ENCODE results near the gene C6orf62. TPM values are rescaled to one million over a fixed set of nuclear protein-coding genes. Genes with fewer than 3 reads are reported as not detected.

The C6orf62 gene
- total and polyA plus RNA-seq, 2 experiments from 2014 or later: 27.2 to 64.1 TPM

DNA sequence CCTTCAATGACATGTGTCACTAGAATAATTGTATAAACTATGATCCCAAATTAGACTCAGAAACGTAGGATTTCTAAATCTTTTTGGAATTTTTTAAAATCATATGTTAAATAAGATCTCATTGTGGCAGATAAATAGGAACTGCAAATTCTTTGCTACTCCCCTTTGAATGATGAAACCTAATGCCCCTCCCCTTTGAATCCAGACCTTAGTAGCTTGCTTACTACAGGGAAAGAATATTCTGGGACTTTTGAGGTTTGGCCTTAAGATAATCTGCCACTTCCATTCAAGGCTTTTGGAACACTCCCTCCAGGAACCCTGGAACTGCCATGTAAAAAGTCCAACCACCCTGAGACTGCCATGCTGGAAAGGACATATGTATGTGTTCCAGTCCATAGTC, 59.4 kb downstream of the C6orf62 start:
- TF ChIP-seq, protein P1, sequence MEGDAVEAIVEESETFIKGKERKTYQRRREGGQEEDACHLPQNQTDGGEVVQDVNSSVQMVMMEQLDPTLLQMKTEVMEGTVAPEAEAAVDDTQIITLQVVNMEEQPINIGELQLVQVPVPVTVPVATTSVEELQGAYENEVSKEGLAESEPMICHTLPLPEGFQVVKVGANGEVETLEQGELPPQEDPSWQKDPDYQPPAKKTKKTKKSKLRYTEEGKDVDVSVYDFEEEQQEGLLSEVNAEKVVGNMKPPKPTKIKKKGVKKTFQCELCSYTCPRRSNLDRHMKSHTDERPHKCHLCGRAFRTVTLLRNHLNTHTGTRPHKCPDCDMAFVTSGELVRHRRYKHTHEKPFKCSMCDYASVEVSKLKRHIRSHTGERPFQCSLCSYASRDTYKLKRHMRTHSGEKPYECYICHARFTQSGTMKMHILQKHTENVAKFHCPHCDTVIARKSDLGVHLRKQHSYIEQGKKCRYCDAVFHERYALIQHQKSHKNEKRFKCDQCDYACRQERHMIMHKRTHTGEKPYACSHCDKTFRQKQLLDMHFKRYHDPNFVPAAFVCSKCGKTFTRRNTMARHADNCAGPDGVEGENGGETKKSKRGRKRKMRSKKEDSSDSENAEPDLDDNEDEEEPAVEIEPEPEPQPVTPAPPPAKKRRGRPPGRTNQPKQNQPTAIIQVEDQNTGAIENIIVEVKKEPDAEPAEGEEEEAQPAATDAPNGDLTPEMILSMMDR (IDR thresholded peaks at IDR 0.05; ENCODE audit: poor library complexity): no peak
- TF ChIP-seq EZH2 (IDR thresholded peaks at IDR 0.05; ENCODE audit: borderline replicate concordance): no peak
- no peak for TF ChIP-seq EZH2phosphoT487 (IDR thresholded peaks at IDR 0.05; ENCODE audit: low read depth, severe bottlenecking, unreplicated experiment)
- Histone ChIP-seq H3K79me2 (peaks cover 69% of the 10 kb centered on the region), H2AFZ (no peak overlapping the region), H3K4me2 (no peak overlapping the region), H3K9me2 (replicated peaks; ENCODE audit: insufficient read depth) (no peaks in the 10 kb centered on the region), H4K20me1 (ENCODE audit: insufficient read depth, poor library complexity, severe bottlenecking) (no peaks in the 10 kb centered on the region), H3K27me3 (no peaks in the 10 kb centered on the region), H3K9me3 (ENCODE audit: low read depth) (no peaks in the 10 kb centered on the region), H3K4me3 (no peak overlapping the region), H3K27ac (peak overlapping the region; percentile 65), H3K4me1 (ENCODE audit: insufficient read depth) (peaks cover 12% of the 10 kb centered on the region), H3K36me3 (replicated peaks; ENCODE audit: insufficient read depth, low read depth) (no peaks in the 10 kb centered on the region)
- 95% methylated on average over 1 of the region's 1 CpG for WGBS (ENCODE audit: low lambda C conversion rate, missing lambda C conversion rate)
- DNase-seq (ENCODE audit: low spot score): no peak

DNA sequence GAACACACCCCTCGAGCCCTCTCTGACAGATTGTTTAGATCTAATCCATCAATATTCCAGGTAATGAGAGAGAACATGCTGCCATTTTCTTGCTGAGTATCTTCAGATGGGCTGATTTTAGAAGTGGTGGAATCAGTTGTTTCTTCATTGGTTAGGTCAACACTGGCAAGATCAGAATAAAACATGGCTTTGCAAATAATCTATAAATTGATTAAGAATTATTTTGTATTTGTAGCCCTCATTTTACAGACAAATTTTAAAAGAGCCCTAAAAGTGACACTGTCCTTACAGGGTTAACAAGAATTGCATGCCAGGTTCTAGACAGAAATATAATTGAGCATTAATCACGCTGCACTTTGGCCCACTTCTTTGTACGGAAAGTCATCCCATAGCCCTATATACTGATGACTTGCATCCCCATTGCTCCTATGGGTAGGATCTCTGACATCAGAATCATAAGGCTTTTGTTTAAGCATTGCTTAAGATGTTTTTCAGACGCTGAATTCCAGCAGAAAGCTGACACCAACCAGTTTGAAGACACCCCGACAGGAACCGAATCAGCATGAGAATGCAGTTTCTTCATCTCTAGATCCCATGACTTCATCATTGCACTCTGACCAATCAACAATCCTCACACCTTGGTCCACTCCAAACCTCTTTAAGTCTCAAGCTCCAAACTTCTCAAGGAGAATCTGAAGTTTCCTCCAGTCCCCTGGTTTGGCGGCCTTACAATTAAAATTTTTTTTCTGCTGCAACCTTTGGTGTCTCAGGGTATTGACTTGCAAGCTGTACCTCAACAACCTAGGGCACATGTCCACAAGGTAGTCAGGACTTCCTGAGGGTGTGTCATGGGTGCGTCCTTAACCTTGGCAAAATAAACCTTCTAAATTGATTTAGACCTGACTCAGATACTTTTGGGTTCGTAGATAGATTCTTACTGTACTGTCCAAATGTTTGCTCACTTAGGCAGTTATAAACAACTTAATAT, 60.1 kb downstream of the C6orf62 start:
- Histone ChIP-seq H3K4me1 (ENCODE audit: insufficient read depth) (peaks cover 11% of the 10 kb centered on the region), H3K9me3 (ENCODE audit: low read depth) (no peaks in the 10 kb centered on the region), H3K79me2 (peaks cover 64% of the 10 kb centered on the region), H3K27me3 (no peaks in the 10 kb centered on the region), H3K4me2 (no peak overlapping the region), H3K9me2 (replicated peaks; ENCODE audit: insufficient read depth) (no peaks in the 10 kb centered on the region), H3K4me3 (no peak overlapping the region), H3K36me3 (replicated peaks; ENCODE audit: insufficient read depth, low read depth) (no peaks in the 10 kb centered on the region), H3K27ac (peak overlapping the region; percentile 65), H2AFZ (no peak overlapping the region), H4K20me1 (ENCODE audit: insufficient read depth, poor library complexity, severe bottlenecking) (no peaks in the 10 kb centered on the region)
- WGBS (ENCODE audit: low lambda C conversion rate, missing lambda C conversion rate): 76% methylated on average over 9 of the region's 9 CpGs
- peak; percentile 37 for DNase-seq (ENCODE audit: low spot score)
- TF ChIP-seq EZH2 (IDR thresholded peaks at IDR 0.05; ENCODE audit: borderline replicate concordance) (no peak), EZH2phosphoT487 (IDR thresholded peaks at IDR 0.05; ENCODE audit: low read depth, severe bottlenecking, unreplicated experiment) (no peak)
- TF ChIP-seq, protein P1 (IDR thresholded peaks at IDR 0.05; ENCODE audit: poor library complexity): no peak

DNA sequence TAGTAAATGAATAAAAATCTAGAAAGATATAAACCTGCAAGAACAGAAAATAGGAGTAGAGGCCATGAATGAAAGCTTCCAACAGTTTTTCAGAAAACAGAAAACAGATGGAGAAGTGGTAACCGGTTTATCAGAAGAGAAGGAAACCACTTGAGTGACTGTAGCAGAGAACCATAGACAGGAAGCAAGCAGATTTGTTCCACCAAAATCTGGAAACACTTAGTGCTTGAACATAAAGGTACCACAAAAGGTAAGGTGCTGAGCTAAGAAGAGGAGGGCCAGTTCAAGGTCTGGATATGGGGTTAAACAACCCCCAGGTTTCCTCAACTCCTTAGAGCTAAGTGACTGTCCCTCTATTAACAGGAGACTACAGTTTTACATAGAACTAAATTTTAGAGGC, 63.7 kb downstream of the C6orf62 start:
- Histone ChIP-seq H3K4me2 (no peak overlapping the region), H3K9me3 (ENCODE audit: low read depth) (no peaks in the 10 kb centered on the region), H3K27ac (no peak overlapping the region), H3K9me2 (replicated peaks; ENCODE audit: insufficient read depth) (no peaks in the 10 kb centered on the region), H3K79me2 (peaks cover 39% of the 10 kb centered on the region), H4K20me1 (ENCODE audit: insufficient read depth, poor library complexity, severe bottlenecking) (no peaks in the 10 kb centered on the region), H2AFZ (no peak overlapping the region), H3K4me3 (no peak overlapping the region), H3K27me3 (no peaks in the 10 kb centered on the region), H3K4me1 (ENCODE audit: insufficient read depth) (no peaks in the 10 kb centered on the region), H3K36me3 (replicated peaks; ENCODE audit: insufficient read depth, low read depth) (no peaks in the 10 kb centered on the region)
- TF ChIP-seq EZH2 (IDR thresholded peaks at IDR 0.05; ENCODE audit: borderline replicate concordance) (no peak), EZH2phosphoT487 (IDR thresholded peaks at IDR 0.05; ENCODE audit: low read depth, severe bottlenecking, unreplicated experiment) (no peak)
- TF ChIP-seq, protein P1 (IDR thresholded peaks at IDR 0.05; ENCODE audit: poor library complexity): no peak
- no peak for DNase-seq (ENCODE audit: low spot score)
- 77% methylated on average over 1 of the region's 1 CpG for WGBS (ENCODE audit: low lambda C conversion rate, missing lambda C conversion rate)

Other genes starting within 250 kb of the C6orf62 start
- 5.0 and 5.8 TPM in 2 replicates for gene GPLD1, start 229.6 kb downstream of the C6orf62 start, total RNA-seq
- gene GPLD1, start 229.6 kb downstream of the C6orf62 start, polyA plus RNA-seq: 2.8 TPM in 2 replicates
- 15.3 and 16.8 TPM in 2 replicates for gene ALDH5A1, start 224.2 kb downstream of the C6orf62 start, total RNA-seq
- 10.7 and 12.3 TPM in 2 replicates for gene ALDH5A1, start 224.2 kb downstream of the C6orf62 start, polyA plus RNA-seq
- 0.32 and 0.47 TPM in 2 replicates for gene KIAA0319, start 73.0 kb downstream of the C6orf62 start, total RNA-seq
- 0.42 and 0.44 TPM in 2 replicates for gene KIAA0319, start 73.0 kb downstream of the C6orf62 start, polyA plus RNA-seq
- 106 and 117 TPM in 2 replicates for gene TDP2, start 52.3 kb downstream of the C6orf62 start, total RNA-seq
- 58.3 and 75.5 TPM in 2 replicates for gene TDP2, start 52.3 kb downstream of the C6orf62 start, polyA plus RNA-seq
- gene ACOT13, start 52.1 kb downstream of the C6orf62 start, total RNA-seq: 19.7 and 30.1 TPM in 2 replicates
- gene ACOT13, start 52.1 kb downstream of the C6orf62 start, polyA plus RNA-seq: 52.5 and 61.6 TPM in 2 replicates
- 66.8 and 73.1 TPM in 2 replicates for gene GMNN, start 55.8 kb upstream of the C6orf62 start, total RNA-seq
- 65.3 and 76.3 TPM in 2 replicates for gene GMNN, start 55.8 kb upstream of the C6orf62 start, polyA plus RNA-seq
- gene ARMH2, start 79.8 kb upstream of the C6orf62 start, total RNA-seq: not detected in 2 replicates
- not detected in 2 replicates for gene ARMH2, start 79.8 kb upstream of the C6orf62 start, polyA plus RNA-seq
- gene RIPOR2, start 216.8 kb upstream of the C6orf62 start, total RNA-seq: 17.3 and 17.6 TPM in 2 replicates
- 11.8 and 14.4 TPM in 2 replicates for gene RIPOR2, start 216.8 kb upstream of the C6orf62 start, polyA plus RNA-seq